WI38 (cell line): Measurements from ENCODE around the gene PXDC1.

ENCODE experiments used
- H3K4me3 ChIP-seq: 2 replicates; pipeline ENCODE4 v1.5.1; 2011; ENCODE audit warnings: low read depth, mild to moderate bottlenecking, control low read depth, low read length
- TF ChIP-seq, protein P1 (sequence below): IDR thresholded peaks from 2 replicates; pipeline ENCODE4 v1.5.1; 2012; ENCODE audit warnings: low read depth, mild to moderate bottlenecking, control low read depth, low read length

PXDC1 gene

DNA sequence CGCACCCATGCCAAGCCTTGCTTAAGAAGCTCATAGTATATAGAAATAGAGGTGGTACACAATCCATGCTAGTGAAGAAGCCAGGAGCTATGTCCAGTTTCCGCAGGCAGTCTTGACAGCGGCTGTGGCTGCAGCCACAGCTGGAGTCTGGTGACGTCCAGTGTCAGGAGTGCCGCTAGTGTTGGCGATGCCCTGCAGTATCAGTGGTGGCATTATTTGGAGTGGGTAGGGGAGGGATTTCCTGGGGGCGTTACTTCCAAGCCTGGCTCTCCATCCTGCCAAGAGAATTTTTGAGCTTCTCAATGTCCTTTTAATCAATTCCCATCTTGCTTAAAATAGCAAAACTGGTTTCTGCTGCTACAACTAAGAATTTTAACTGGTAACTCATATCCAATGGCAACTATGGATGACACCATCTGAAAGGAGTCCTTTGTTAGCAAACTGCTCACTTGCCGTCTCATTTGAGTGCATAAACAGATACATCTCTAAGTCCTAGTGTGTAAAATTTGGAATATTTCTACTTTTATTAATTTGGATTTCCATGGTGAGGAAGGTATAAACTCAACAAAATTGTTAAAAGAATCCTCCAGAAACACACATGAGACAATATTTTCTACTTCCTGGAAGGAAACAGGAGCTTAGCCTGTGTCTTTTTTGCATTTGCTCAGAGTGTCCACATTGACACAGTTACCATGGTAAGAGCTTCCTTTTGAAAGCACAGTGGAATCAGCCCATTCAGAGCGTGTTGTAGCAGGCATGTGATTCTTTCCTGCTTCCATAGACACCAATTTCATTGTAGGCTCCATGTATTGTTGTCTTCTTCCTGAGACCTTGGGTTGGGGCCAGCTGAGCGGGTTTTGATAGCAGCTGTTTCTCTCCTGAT, 44.6 kb upstream of the PXDC1 start:
- TF ChIP-seq, protein P1, sequence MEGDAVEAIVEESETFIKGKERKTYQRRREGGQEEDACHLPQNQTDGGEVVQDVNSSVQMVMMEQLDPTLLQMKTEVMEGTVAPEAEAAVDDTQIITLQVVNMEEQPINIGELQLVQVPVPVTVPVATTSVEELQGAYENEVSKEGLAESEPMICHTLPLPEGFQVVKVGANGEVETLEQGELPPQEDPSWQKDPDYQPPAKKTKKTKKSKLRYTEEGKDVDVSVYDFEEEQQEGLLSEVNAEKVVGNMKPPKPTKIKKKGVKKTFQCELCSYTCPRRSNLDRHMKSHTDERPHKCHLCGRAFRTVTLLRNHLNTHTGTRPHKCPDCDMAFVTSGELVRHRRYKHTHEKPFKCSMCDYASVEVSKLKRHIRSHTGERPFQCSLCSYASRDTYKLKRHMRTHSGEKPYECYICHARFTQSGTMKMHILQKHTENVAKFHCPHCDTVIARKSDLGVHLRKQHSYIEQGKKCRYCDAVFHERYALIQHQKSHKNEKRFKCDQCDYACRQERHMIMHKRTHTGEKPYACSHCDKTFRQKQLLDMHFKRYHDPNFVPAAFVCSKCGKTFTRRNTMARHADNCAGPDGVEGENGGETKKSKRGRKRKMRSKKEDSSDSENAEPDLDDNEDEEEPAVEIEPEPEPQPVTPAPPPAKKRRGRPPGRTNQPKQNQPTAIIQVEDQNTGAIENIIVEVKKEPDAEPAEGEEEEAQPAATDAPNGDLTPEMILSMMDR = no peak
- no peak overlapping the region for H3K4me3 ChIP-seq

DNA sequence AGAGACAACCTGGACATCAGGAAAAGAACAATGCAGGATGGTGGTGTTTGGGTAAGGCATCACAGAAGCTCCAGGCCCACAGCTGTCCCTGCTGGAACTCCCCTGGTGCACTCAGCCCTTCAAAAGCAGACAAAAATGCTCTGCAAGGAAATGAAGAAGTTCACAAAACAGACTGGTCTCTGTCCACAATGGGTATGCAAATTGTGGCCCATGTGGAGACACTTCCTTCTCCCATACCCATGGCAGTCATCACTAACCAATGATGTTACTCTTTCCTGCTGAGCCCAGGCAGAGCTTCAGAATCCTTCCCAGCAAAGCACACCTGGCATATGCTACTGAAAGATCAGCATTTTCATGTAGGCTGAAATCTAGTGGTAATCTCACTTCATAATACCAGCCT, 42.6 kb upstream of the PXDC1 start:
- no peak overlapping the region for H3K4me3 ChIP-seq
- TF ChIP-seq, protein P1 = no peak

GRCh38 chr6:3793545-3793944, 42.0 kb upstream of the PXDC1 start:
- TF ChIP-seq, protein P1 = no peak

DNA sequence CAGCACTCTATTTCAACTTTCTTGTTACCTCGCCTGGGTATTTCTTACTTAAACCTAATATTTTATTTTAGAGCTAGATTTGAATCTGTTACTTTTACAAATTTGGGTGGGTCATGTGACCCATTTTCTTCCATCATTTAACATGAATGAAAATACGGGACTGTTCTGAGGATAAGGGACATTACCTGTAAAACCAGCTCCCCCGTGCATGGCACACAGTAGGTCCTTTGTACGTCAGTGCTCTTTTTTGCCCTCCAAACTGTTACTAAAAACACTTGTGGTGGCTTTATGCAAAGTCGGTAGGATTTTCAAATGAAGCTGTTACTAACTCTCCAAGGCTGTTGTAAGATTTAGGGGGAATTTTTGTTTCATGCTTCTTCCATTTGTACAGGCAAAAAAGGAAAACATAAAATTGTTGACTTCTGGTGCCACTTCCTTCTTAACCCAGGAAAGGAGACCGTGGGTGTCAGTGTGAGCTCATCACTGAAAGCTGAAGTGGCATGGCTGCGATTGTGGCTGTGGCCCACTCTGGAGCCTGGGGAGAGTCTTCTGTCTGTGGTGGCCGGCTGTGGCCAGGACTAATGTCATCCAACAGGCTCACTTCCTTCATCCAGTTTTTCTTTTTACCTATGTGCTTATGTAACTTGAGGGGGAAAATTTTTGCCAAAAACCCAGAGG, 40.2 kb upstream of the PXDC1 start:
- TF ChIP-seq, protein P1 = no peak
- no peak overlapping the region for H3K4me3 ChIP-seq

More at GRCh38 chr6:3793545-3793944, 42.0 kb upstream of the PXDC1 start:
- H3K4me3 ChIP-seq = no peak overlapping the region

- TF ChIP-seq, protein P1 = no peak
- H3K4me3 ChIP-seq = no peak overlapping the region
Measured at GRCh38 chr6:3789896-3790558, 38.5 kb upstream of the PXDC1 start.

DNA sequence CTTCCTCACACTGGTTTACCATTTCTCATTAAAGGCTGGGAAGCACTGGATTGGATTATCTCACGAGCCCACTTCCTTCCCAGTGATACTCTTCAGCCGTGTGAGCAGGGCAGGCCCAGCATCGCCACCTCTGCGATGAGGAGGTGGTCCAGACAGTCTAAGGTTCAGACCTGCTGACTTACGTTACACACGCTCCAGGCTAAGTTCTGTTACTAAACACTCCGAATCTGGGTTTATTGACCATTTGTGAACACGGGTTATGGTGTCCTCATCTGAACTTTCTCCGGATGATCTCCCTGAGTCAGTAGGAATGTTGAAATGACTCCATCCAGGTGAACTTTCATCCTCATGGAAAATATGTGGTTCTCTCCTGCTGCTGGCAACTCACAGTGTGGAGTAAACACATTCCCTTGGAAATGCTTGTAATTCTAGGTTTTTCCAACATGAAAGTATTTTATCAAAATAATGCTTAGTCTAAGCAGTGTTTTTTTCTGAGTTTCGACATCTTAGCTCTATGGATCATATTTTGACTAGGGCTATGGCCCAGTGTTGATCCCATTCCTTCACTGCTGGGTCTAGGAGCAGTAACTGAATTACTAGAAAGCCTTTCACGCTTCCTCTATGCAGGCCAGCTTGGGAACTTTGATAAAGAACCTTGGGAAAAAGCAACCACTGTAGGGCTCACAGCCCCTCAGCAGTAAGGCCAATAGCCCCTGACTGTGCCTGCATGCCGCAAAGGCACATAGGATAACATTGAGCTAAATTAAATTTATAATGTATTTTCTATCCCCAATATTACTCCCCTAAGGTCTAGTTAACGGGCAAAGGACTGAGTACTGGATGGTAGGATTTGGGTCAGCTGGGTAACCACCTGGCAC, 37.7 kb upstream of the PXDC1 start:
- TF ChIP-seq, protein P1 = no peak

More for the DNA sequence above, 37.7 kb upstream of the PXDC1 start:
- H3K4me3 ChIP-seq = no peak overlapping the region
